ENCODE data around the gene NT5C2.

NT5C2 gene

DNA sequence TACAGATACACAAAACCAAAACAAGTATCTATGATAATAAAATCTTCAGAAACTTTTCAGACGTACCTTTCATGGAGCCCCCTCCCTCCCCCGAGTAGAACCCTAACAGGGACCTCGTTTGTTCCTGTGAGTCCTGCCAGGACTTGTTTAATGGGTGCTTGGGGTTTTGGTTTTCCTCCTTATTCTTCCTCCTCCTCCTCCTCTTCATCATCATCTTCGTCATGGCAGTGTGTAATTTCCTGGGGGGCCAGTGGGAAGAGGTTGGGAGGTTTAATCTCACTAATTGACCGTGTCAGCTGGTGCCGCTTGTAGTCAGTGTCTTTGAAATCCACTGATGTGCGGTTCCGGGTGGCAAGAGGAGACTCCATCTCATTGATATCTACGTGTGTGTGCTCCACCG lies 103.6 kb downstream of the NT5C2 start:
- Histone ChIP-seq H3K9ac (ENCODE audit: low read length) (no peak overlapping the region), H3K9me3 (ENCODE audit: control insufficient read depth, low read length) (no peaks in the 10 kb centered on the region), H3K36me3 (ENCODE audit: control insufficient read depth, insufficient read depth, low read length) (peaks cover 22% of the 10 kb centered on the region), H3K27me3 (ENCODE audit: control insufficient read depth, insufficient read depth, low read length) (no peaks in the 10 kb centered on the region), H3K4me3 (ENCODE audit: low read length) (no peak overlapping the region), H3K4me1 (ENCODE audit: control insufficient read depth, insufficient read depth, low read length) (no peaks in the 10 kb centered on the region)

DNA sequence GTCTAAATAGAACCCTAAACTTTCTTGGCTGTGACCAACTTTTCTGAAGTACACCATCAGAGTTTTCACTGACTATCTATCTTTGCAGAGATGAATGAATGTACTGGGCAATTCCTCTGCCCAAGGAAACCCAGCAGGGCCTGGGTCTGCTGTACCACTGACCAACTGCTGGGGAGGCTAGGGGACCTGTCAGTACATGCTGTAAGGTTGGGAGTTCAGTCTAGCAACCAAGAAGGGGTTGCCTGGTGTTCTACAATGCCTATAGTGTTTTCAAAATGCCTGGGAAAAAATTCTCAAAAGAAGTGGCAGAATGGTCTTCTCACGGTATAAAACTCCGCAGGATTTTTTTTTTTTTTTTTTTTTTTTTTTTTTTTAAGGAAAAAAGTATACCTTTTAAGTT lies 106.3 kb downstream of the NT5C2 start:
- Histone ChIP-seq H3K9ac (ENCODE audit: low read length) (no peak overlapping the region), H3K4me1 (ENCODE audit: control insufficient read depth, insufficient read depth, low read length) (no peaks in the 10 kb centered on the region), H3K27me3 (ENCODE audit: control insufficient read depth, insufficient read depth, low read length) (no peaks in the 10 kb centered on the region), H3K36me3 (ENCODE audit: control insufficient read depth, insufficient read depth, low read length) (peaks cover 13% of the 10 kb centered on the region), H3K4me3 (ENCODE audit: low read length) (no peak overlapping the region), H3K9me3 (ENCODE audit: control insufficient read depth, low read length) (no peaks in the 10 kb centered on the region)

- H3K9me3 ChIP-seq (ENCODE audit: control insufficient read depth, low read length): no peaks in the 10 kb centered on the region
- H3K4me1 ChIP-seq (ENCODE audit: control insufficient read depth, insufficient read depth, low read length): no peaks in the 10 kb centered on the region
- H3K27me3 ChIP-seq (ENCODE audit: control insufficient read depth, insufficient read depth, low read length): no peaks in the 10 kb centered on the region
- H3K4me3 ChIP-seq (ENCODE audit: low read length): no peak overlapping the region
- peaks cover 13% of the 10 kb centered on the region for H3K36me3 ChIP-seq (ENCODE audit: control insufficient read depth, insufficient read depth, low read length)
- no peak overlapping the region for H3K9ac ChIP-seq (ENCODE audit: low read length)
These were observed 106.8 kb downstream of the NT5C2 start for GRCh38 chr10:103086261-103086660.

GRCh38 chr10:103083977-103084320 lies 109.1 kb downstream of the NT5C2 start:
- Histone ChIP-seq H3K9ac (ENCODE audit: low read length) (no peak overlapping the region), H3K36me3 (ENCODE audit: control insufficient read depth, insufficient read depth, low read length) (peaks cover under 1% of the 10 kb centered on the region), H3K4me1 (ENCODE audit: control insufficient read depth, insufficient read depth, low read length) (no peaks in the 10 kb centered on the region), H3K4me3 (ENCODE audit: low read length) (no peak overlapping the region), H3K9me3 (ENCODE audit: control insufficient read depth, low read length) (no peaks in the 10 kb centered on the region), H3K27me3 (ENCODE audit: control insufficient read depth, insufficient read depth, low read length) (no peaks in the 10 kb centered on the region)

GRCh38 chr10:103083266-103083976 lies 109.7 kb downstream of the NT5C2 start:
- Histone ChIP-seq H3K27me3 (ENCODE audit: control insufficient read depth, insufficient read depth, low read length) (no peaks in the 10 kb centered on the region), H3K9ac (ENCODE audit: low read length) (no peak overlapping the region), H3K9me3 (ENCODE audit: control insufficient read depth, low read length) (no peaks in the 10 kb centered on the region), H3K4me1 (ENCODE audit: control insufficient read depth, insufficient read depth, low read length) (no peaks in the 10 kb centered on the region), H3K4me3 (ENCODE audit: low read length) (no peak overlapping the region), H3K36me3 (ENCODE audit: control insufficient read depth, insufficient read depth, low read length) (no peaks in the 10 kb centered on the region)

- Histone ChIP-seq H3K9me3 (ENCODE audit: control insufficient read depth, low read length) (no peaks in the 10 kb centered on the region), H3K27me3 (ENCODE audit: control insufficient read depth, insufficient read depth, low read length) (no peaks in the 10 kb centered on the region), H3K4me3 (ENCODE audit: low read length) (no peak overlapping the region), H3K4me1 (ENCODE audit: control insufficient read depth, insufficient read depth, low read length) (no peaks in the 10 kb centered on the region), H3K36me3 (ENCODE audit: control insufficient read depth, insufficient read depth, low read length) (no peaks in the 10 kb centered on the region), H3K9ac (ENCODE audit: low read length) (no peak overlapping the region)
These were observed 110.4 kb downstream of the NT5C2 start for GRCh38 chr10:103082683-103083082.

GRCh38 chr10:103080891-103081581 lies 112.0 kb downstream of the NT5C2 start:
- H3K4me1 ChIP-seq (ENCODE audit: control insufficient read depth, insufficient read depth, low read length): no peaks in the 10 kb centered on the region
- no peak overlapping the region for H3K9ac ChIP-seq (ENCODE audit: low read length)
- no peaks in the 10 kb centered on the region for H3K9me3 ChIP-seq (ENCODE audit: control insufficient read depth, low read length)
- H3K4me3 ChIP-seq (ENCODE audit: low read length): no peak overlapping the region
- no peaks in the 10 kb centered on the region for H3K36me3 ChIP-seq (ENCODE audit: control insufficient read depth, insufficient read depth, low read length)
- H3K27me3 ChIP-seq (ENCODE audit: control insufficient read depth, insufficient read depth, low read length): no peaks in the 10 kb centered on the region

DNA sequence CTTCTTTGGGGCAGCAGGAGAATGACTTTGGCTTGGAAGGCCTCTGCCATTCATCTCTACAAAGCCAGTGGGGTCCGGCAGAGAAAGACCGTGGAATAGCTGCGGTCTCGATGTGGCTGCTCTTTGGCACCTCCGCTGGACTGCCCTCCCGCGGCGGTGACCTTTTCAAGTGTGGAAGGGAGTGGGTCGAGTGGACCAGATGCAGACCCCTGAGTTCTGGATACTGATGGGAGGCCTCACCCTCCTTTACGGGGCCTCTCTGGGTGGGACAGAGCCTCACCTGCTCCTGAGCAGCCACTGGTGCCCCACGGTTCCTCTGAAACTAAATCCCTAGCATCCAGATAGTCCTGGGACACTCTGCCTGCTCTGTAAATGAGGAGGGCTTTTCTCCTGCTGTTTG lies 113.1 kb downstream of the NT5C2 start:
- H3K9me3 ChIP-seq (ENCODE audit: control insufficient read depth, low read length): no peaks in the 10 kb centered on the region
- no peaks in the 10 kb centered on the region for H3K27me3 ChIP-seq (ENCODE audit: control insufficient read depth, insufficient read depth, low read length)
- no peak overlapping the region for H3K9ac ChIP-seq (ENCODE audit: low read length)
- no peak overlapping the region for H3K4me3 ChIP-seq (ENCODE audit: low read length)
- H3K4me1 ChIP-seq (ENCODE audit: control insufficient read depth, insufficient read depth, low read length): no peaks in the 10 kb centered on the region
- no peaks in the 10 kb centered on the region for H3K36me3 ChIP-seq (ENCODE audit: control insufficient read depth, insufficient read depth, low read length)

DNA sequence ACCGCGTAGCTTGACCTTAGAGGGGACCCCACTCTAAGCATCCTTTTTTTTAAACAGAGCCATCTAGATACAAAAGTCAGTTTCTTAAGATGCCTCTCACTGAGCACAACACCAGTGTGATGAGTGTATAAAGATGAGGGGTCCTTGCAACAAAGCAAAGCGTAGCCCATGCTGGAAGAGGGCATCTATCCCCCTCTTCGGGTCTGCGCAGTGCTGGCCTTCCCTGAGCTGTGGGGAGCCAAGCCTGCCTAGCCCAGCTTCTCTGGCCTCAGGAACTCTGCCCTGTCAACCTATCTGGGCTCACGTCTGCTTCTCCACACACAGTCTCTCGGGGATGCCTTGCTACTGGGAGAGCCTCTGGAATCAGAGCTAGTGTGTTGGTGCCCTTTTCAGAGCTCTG lies 114.0 kb downstream of the NT5C2 start:
- Histone ChIP-seq H3K9me3 (ENCODE audit: control insufficient read depth, low read length) (no peaks in the 10 kb centered on the region), H3K36me3 (ENCODE audit: control insufficient read depth, insufficient read depth, low read length) (no peaks in the 10 kb centered on the region), H3K27me3 (ENCODE audit: control insufficient read depth, insufficient read depth, low read length) (no peaks in the 10 kb centered on the region), H3K9ac (ENCODE audit: low read length) (no peak overlapping the region), H3K4me1 (ENCODE audit: control insufficient read depth, insufficient read depth, low read length) (no peaks in the 10 kb centered on the region), H3K4me3 (ENCODE audit: low read length) (no peak overlapping the region)

- Histone ChIP-seq H3K4me1 (ENCODE audit: control insufficient read depth, insufficient read depth, low read length) (no peaks in the 10 kb centered on the region), H3K27me3 (ENCODE audit: control insufficient read depth, insufficient read depth, low read length) (no peaks in the 10 kb centered on the region), H3K9me3 (ENCODE audit: control insufficient read depth, low read length) (no peaks in the 10 kb centered on the region), H3K9ac (ENCODE audit: low read length) (no peak overlapping the region), H3K4me3 (ENCODE audit: low read length) (no peak overlapping the region), H3K36me3 (ENCODE audit: control insufficient read depth, insufficient read depth, low read length) (no peaks in the 10 kb centered on the region)
These were observed 114.4 kb downstream of the NT5C2 start for GRCh38 chr10:103078676-103079075.

DNA sequence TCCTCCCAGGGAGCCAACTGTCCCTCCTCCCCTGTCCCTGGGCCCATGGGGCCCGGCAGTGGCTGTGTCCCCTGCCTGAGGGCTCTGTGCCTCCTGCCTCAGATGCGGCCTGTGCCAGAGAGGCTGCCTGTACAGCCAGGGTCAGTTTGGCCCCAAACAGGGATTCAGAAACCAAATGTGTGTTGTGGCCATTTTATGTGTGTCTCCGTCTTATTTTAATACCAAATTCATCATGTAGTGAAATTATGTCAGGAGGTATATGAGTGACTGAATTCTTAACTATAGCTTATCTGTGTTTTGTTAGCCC lies 114.8 kb downstream of the NT5C2 start:
- no peaks in the 10 kb centered on the region for H3K4me1 ChIP-seq (ENCODE audit: control insufficient read depth, insufficient read depth, low read length)
- no peaks in the 10 kb centered on the region for H3K27me3 ChIP-seq (ENCODE audit: control insufficient read depth, insufficient read depth, low read length)
- no peak overlapping the region for H3K9ac ChIP-seq (ENCODE audit: low read length)
- no peaks in the 10 kb centered on the region for H3K36me3 ChIP-seq (ENCODE audit: control insufficient read depth, insufficient read depth, low read length)
- no peaks in the 10 kb centered on the region for H3K9me3 ChIP-seq (ENCODE audit: control insufficient read depth, low read length)
- H3K4me3 ChIP-seq (ENCODE audit: low read length): no peak overlapping the region

DNA sequence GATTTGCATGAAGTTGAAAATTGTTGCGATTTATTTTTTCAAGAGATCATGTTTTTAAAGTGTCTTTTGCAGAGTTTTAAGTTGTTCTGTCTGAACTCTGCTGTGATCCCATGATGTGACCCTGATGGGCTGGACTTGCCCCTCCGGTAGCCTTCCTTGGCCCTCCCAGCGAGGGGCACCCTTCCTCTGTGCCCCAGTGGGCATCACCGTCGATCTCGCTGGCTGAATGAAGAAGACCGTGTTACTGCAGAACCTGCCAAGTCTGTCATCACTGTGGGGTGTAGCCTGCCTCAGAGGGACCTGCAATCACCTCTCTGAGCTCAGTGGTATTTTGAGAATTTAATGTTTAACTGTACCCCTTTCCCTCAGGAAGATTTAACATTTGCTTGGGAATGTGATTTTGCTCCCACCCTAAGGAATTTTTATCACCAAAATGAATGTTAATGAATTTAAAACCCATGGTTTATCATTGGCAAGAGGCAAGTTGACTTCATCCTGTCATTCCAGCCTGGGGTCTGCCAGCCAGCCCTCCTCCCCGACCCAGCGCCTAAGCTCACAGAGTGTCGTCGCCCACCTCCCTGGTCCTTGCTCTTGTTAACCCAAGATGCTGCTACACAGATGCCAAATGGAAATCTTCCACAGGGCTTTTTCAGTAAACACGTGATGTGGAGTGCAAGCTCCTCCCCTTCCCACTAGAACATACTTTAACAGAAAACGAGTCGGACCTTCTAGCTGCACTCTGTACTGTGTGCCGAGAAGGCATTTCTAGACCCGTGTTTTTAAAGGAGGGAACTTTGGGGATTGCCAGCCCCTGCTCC lies 115.4 kb downstream of the NT5C2 start:
- no peaks in the 10 kb centered on the region for H3K4me1 ChIP-seq (ENCODE audit: control insufficient read depth, insufficient read depth, low read length)
- H3K4me3 ChIP-seq (ENCODE audit: low read length): no peak overlapping the region
- no peaks in the 10 kb centered on the region for H3K27me3 ChIP-seq (ENCODE audit: control insufficient read depth, insufficient read depth, low read length)
- no peaks in the 10 kb centered on the region for H3K9me3 ChIP-seq (ENCODE audit: control insufficient read depth, low read length)
- no peak overlapping the region for H3K9ac ChIP-seq (ENCODE audit: low read length)
- no peaks in the 10 kb centered on the region for H3K36me3 ChIP-seq (ENCODE audit: control insufficient read depth, insufficient read depth, low read length)
